Keratinocyte (primary cell): ENCODE results near the gene SNAP25. TPM values are rescaled to one million over a fixed set of nuclear protein-coding genes. Genes with fewer than 3 reads are reported as not detected.

Experiments used
- DNase-seq: peaks from one replicate; pipeline ENCODE4 v3.0.0-alpha.2; 2011; ENCODE audit warnings: low read depth, missing footprints, low spot score
- FAIRE-seq: peaks from 2 replicates; lab custom pipeline; 2011; peaks lifted over from hg19 to GRCh38; lab: Jason Lieb, UNC
- H2AFZ ChIP-seq: 2 replicates; pipeline ENCODE4 v1.6.0; 2012; ENCODE audit warnings: low read length, control low read depth, inconsistent platforms; ENCODE audit not compliant: control insufficient read depth
- H3K27ac ChIP-seq: 2 replicates; pipeline ENCODE4 v1.5.1; 2011; ENCODE audit warnings: low read length; ENCODE audit not compliant: control insufficient read depth, insufficient read depth
- H3K27me3 ChIP-seq: 3 replicates; pipeline ENCODE4 v1.6.0; 2011; ENCODE audit warnings: low read length; ENCODE audit not compliant: control insufficient read depth, insufficient read depth; ENCODE audit errors: extremely low read depth
- H3K36me3 ChIP-seq, 2 experiments: 2 replicates in 1 of 2; 3 replicates in 1 of 2; pipeline ENCODE4 v1.5.1; 2011; ENCODE audit warnings: low read length in 2 of 2, mild to moderate bottlenecking in 1 of 2; ENCODE audit not compliant: control insufficient read depth in 2 of 2, insufficient read depth in 2 of 2; ENCODE audit errors: extremely low read depth in 1 of 2
- H3K4me1 ChIP-seq: 3 replicates; pipeline ENCODE4 v1.5.1; 2011; ENCODE audit warnings: low read length; ENCODE audit not compliant: control insufficient read depth, insufficient read depth; ENCODE audit errors: extremely low read depth
- H3K4me2 ChIP-seq: 3 replicates; pipeline ENCODE4 v1.6.0; 2011; ENCODE audit warnings: low read depth, low read length; ENCODE audit not compliant: control insufficient read depth, insufficient read depth; ENCODE audit errors: extremely low read depth
- H3K4me3 ChIP-seq, 3 experiments: fragments of 200-600 bp in 1 of 3; sonication (generic) in 1 of 3; 2 replicates in 2 of 3; 3 replicates in 1 of 3; pipeline ENCODE4 v1.5.1; 2011 to 2016; ENCODE audit warnings: low read length in 3 of 3, mild to moderate bottlenecking in 3 of 3, control low read depth in 2 of 3, inconsistent platforms in 1 of 3, low read depth in 1 of 3, mixed read lengths in 1 of 3, mixed run types in 1 of 3, moderate library complexity in 1 of 3; ENCODE audit not compliant: control insufficient read depth in 2 of 3, insufficient read depth in 2 of 3; ENCODE audit errors: extremely low read depth in 1 of 3
- H3K79me2 ChIP-seq: 2 replicates; pipeline ENCODE4 v1.6.0; 2012; ENCODE audit warnings: low read length; ENCODE audit not compliant: control insufficient read depth, insufficient read depth
- H3K9ac ChIP-seq: 3 replicates; pipeline ENCODE4 v1.6.0; 2011; ENCODE audit warnings: low read length; ENCODE audit not compliant: control insufficient read depth, insufficient read depth; ENCODE audit errors: extremely low read depth
- H3K9me1 ChIP-seq: 3 replicates; pipeline ENCODE4 v1.6.0; 2011; ENCODE audit warnings: low read length; ENCODE audit not compliant: control insufficient read depth, insufficient read depth; ENCODE audit errors: extremely low read depth
- H3K9me3 ChIP-seq: 2 replicates; pipeline ENCODE4 v1.5.1; 2012; ENCODE audit warnings: low read depth, low read length; ENCODE audit not compliant: control insufficient read depth
- H4K20me1 ChIP-seq: 3 replicates; pipeline ENCODE4 v1.6.0; 2011; ENCODE audit warnings: low read length; ENCODE audit not compliant: control insufficient read depth, insufficient read depth; ENCODE audit errors: extremely low read depth
- CTCF ChIP-seq, 3 experiments: IDR thresholded peaks in 1 of 3; conservative IDR thresholded peaks in 1 of 3; optimal IDR thresholded peaks in 1 of 3; 2 replicates in 2 of 3; 3 replicates in 1 of 3; pipeline versions ENCODE3 to v1.5.1; 2011; ENCODE audit warnings: low read length in 3 of 3, mild to moderate bottlenecking in 3 of 3, moderate library complexity in 2 of 3, control low read depth in 1 of 3, inconsistent platforms in 1 of 3; ENCODE audit not compliant: insufficient read depth in 2 of 3; ENCODE audit errors: extremely low read depth in 1 of 3
- EZH2 ChIP-seq: IDR thresholded peaks from one replicate; pipeline ENCODE4 v1.6.1; 2012; ENCODE audit warnings: inconsistent platforms, mild to moderate bottlenecking, low read length, moderate library complexity
- dilution Hi-C: fragments of 300-500 bp; cut with MboI; formaldehyde crosslinking; loops from one replicate; pipeline ENCODE4 v1.7.0; 2020; ENCODE audit warnings: low sequenced_read_pairs; ENCODE audit not compliant: extremely low pct_ligation_motif_present
- polyA plus RNA-seq, 5 experiments: library from polyadenylated mRNA; depleted of rRNA in 3 of 5; stranded (reverse) in 3 of 5; stranded (forward) in 1 of 5; unstranded in 1 of 5; fragments of >200 nt; gene quantifications; 1 replicate in 1 of 5; 2 replicates in 3 of 5; 3 replicates in 1 of 5; pipeline versions ENCODE4 v1.2.1 to v1.2.3, GENCODE V29; 2011 to 2012; ENCODE audit warnings: missing spikeins in 2 of 5, low read depth in 1 of 5, low replicate concordance in 1 of 5

The SNAP25 gene
- polyA plus RNA-seq, 1 donor (not counting 4 experiments of a cell fraction or from before 2014, with no cell fraction given): not detected

GRCh38 chr20:10178727-10179313, 39.8 kb upstream of the SNAP25 start:
- H3K27me3 ChIP-seq: peaks cover 5% of the 10 kb centered on the region
- TF ChIP-seq CTCF (optimal IDR thresholded peaks at IDR 0.05 in 1 of 3, IDR thresholded peaks at IDR 0.05 in 1 of 3, conservative IDR thresholded peaks at IDR 0.05 in 1 of 3; ENCODE audit: extremely low read depth in 1 of 3, insufficient read depth in 2 of 3, low read length in 3 of 3) (no peak), EZH2 (no peak)
- no peak overlapping the region for H3K4me3 ChIP-seq
- no peaks in the 10 kb centered on the region for H3K36me3 ChIP-seq
- H3K4me2 ChIP-seq: no peak overlapping the region
- H3K9me1 ChIP-seq: no peaks in the 10 kb centered on the region
- H3K27ac ChIP-seq: no peak overlapping the region
- FAIRE-seq (no peak), DNase-seq (no peak)
- H3K79me2 ChIP-seq: no peaks in the 10 kb centered on the region
- H2AFZ ChIP-seq: no peak overlapping the region
- no peaks in the 10 kb centered on the region for H3K9me3 ChIP-seq
- no peaks in the 10 kb centered on the region for H3K4me1 ChIP-seq
- dilution Hi-C loops: no loop called here
- H4K20me1 ChIP-seq: no peaks in the 10 kb centered on the region
- H3K9ac ChIP-seq: no peak overlapping the region

- FAIRE-seq (no peak), DNase-seq (no peak)
- Histone ChIP-seq H3K4me1 (no peaks in the 10 kb centered on the region), H3K9me3 (no peaks in the 10 kb centered on the region), H3K9ac (no peak overlapping the region), H3K4me2 (no peak overlapping the region), H3K9me1 (no peaks in the 10 kb centered on the region), H3K4me3 (no peak overlapping the region), H3K36me3 (no peaks in the 10 kb centered on the region), H3K27me3 (no peaks in the 10 kb centered on the region), H2AFZ (no peak overlapping the region), H3K79me2 (no peaks in the 10 kb centered on the region), H4K20me1 (no peaks in the 10 kb centered on the region), H3K27ac (no peak overlapping the region)
- dilution Hi-C loops: no loop called here
- TF ChIP-seq EZH2 (no peak), CTCF (optimal IDR thresholded peaks at IDR 0.05 in 1 of 3, IDR thresholded peaks at IDR 0.05 in 1 of 3, conservative IDR thresholded peaks at IDR 0.05 in 1 of 3; ENCODE audit: extremely low read depth in 1 of 3, insufficient read depth in 2 of 3, low read length in 3 of 3) (peak; percentile 37 to 43 (median 38))
Observed at GRCh38 chr20:10179574-10180298, 38.9 kb upstream of the SNAP25 start.
